K562 (cell line): ENCODE results near the gene PCF11. TPM values are rescaled to one million over a fixed set of nuclear protein-coding genes. Genes with fewer than 3 reads are reported as not detected.

ENCODE experiments used
- CBFA2T3 ChIP-seq: fragments of 450-650 bp; IDR thresholded peaks from 2 replicates; pipeline ENCODE4 v1.6.1; 2017
- CCNT2 ChIP-seq: IDR thresholded peaks from 2 replicates; pipeline ENCODE4 v1.6.1; 2011; ENCODE audit warnings: borderline replicate concordance, low read depth, mild to moderate bottlenecking, moderate library complexity, mixed read lengths, low read length; ENCODE audit not compliant: insufficient read length; ENCODE audit errors: extremely low read depth
- CHAMP1 ChIP-seq: fragments of 450-650 bp; IDR thresholded peaks from 2 replicates; pipeline ENCODE4 v1.6.1; 2016; ENCODE audit warnings: mild to moderate bottlenecking
- CREB1 ChIP-seq, 2 experiments: sonication (generic) in 1 of 2; formaldehyde crosslinking in 1 of 2; IDR thresholded peaks; 2 replicates each; pipeline versions ENCODE4 v1.6.1 to v1.8.0; 2012 to 2022; ENCODE audit warnings: inconsistent platforms in 1 of 2, mild to moderate bottlenecking in 1 of 2, missing genetic modification reagents in 1 of 2, moderate library complexity in 1 of 2
- FOXJ3 ChIP-seq: sonication (generic); formaldehyde crosslinking; IDR thresholded peaks from 2 replicates; pipeline ENCODE4 v1.4.0; 2020; ENCODE audit warnings: mild to moderate bottlenecking, missing genetic modification reagents
- JUND ChIP-seq, 2 experiments: IDR thresholded peaks; 2 replicates in 1 of 2; 3 replicates in 1 of 2; pipeline ENCODE4 v1.6.1; 2011; ENCODE audit warnings: borderline replicate concordance in 2 of 2, low read depth in 2 of 2, low read length in 2 of 2, improper control_type of control experiment in 1 of 2, missing biosample characterization in 1 of 2, missing genetic modification characterization in 1 of 2, missing genetic modification reagents in 1 of 2
- MIER1 ChIP-seq: fragments of 450-650 bp; IDR thresholded peaks from 2 replicates; pipeline ENCODE4 v1.6.1; 2016; ENCODE audit warnings: antibody characterized with exemption, mild to moderate bottlenecking, low read depth
- PTBP1 ChIP-seq: fragments of 200-400 bp; formaldehyde crosslinking; IDR thresholded peaks from 2 replicates; pipeline ENCODE4 v1.6.1; 2017; ENCODE audit warnings: low read depth, low read length
- RBM14 ChIP-seq: fragments of 200-400 bp; formaldehyde crosslinking; IDR thresholded peaks from 2 replicates; pipeline ENCODE4 v1.6.1; 2018; ENCODE audit warnings: low read depth, mild to moderate bottlenecking, low read length, moderate library complexity, borderline replicate concordance; ENCODE audit not compliant: insufficient read depth
- RBM17 ChIP-seq: fragments of 200-400 bp; formaldehyde crosslinking; IDR thresholded peaks from 2 replicates; pipeline ENCODE4 v1.6.1; 2017; ENCODE audit warnings: low read depth, mild to moderate bottlenecking, low read length, borderline replicate concordance
- SETDB1 ChIP-seq: IDR thresholded peaks from one replicate; pipeline ENCODE4 v1.6.1; 2012; ENCODE audit warnings: low read length, control low read depth, inconsistent platforms
- SRF ChIP-seq, 2 experiments: fragments of 250-450, 450-650 bp in 1 of 2; sonication (Bioruptor Pico) in 1 of 2; sonication (generic) in 1 of 2; formaldehyde crosslinking; IDR thresholded peaks; 2 replicates each; pipeline versions ENCODE4 v1.5.0 to v1.5.1; 2020 to 2022; ENCODE audit warnings: mild to moderate bottlenecking in 1 of 2, missing genetic modification reagents in 1 of 2
- TSC22D4 ChIP-seq: fragments of 450-650 bp; IDR thresholded peaks from 2 replicates; pipeline ENCODE4 v1.6.1; 2016; ENCODE audit warnings: missing genetic modification characterization, missing biosample characterization, control low read depth
- UBTF ChIP-seq, 2 experiments: IDR thresholded peaks; 2 replicates each; pipeline ENCODE4 v1.6.1; 2012; ENCODE audit warnings: improper control_type of control experiment in 2 of 2, low read depth in 2 of 2, low read length in 2 of 2, borderline replicate concordance in 1 of 2
- XRCC3 ChIP-seq: fragments of 450-650 bp; IDR thresholded peaks from 2 replicates; pipeline ENCODE4 v1.6.1; 2017; ENCODE audit warnings: mild to moderate bottlenecking, moderate library complexity
- ZBTB33 ChIP-seq: sonication (generic); formaldehyde crosslinking; IDR thresholded peaks from 2 replicates; pipeline ENCODE4 v1.8.1; 2023; ENCODE audit warnings: mild to moderate bottlenecking, missing genetic modification reagents
- ZNF253 ChIP-seq: fragments of 250-450 bp; sonication (Bioruptor Pico); conservative IDR thresholded peaks from 2 replicates; pipeline ENCODE4 v1.6.1; 2021; ENCODE audit warnings: mild to moderate bottlenecking
- ZNF41 ChIP-seq: fragments of 250-450 bp; sonication (Bioruptor Pico); conservative IDR thresholded peaks from 2 replicates; pipeline ENCODE4 v1.4.0; 2020; ENCODE audit warnings: mild to moderate bottlenecking
- ZNF696 ChIP-seq: fragments of 250-450 bp; sonication (Bioruptor Pico); conservative IDR thresholded peaks from 2 replicates; pipeline ENCODE4 v1.4.0; 2020; ENCODE audit warnings: mild to moderate bottlenecking, moderate library complexity
- ZNF699 ChIP-seq: fragments of 250-450 bp; sonication (Bioruptor Pico); IDR thresholded peaks from 2 replicates; pipeline ENCODE4 v1.8.0; 2021; ENCODE audit warnings: mild to moderate bottlenecking, moderate library complexity; ENCODE audit not compliant: insufficient replicate concordance
- polyA plus RNA-seq, 8 experiments: library from polyadenylated mRNA; depleted of rRNA in 4 of 8; stranded (reverse) in 5 of 8; unstranded in 3 of 8; fragments of >200 nt; fragmentation: Nextera tagmentation in 2 of 8; fragmentation: Illumina TruSeq in 1 of 8; extraction: Ambion mirVana in 2 of 8; extraction: Trizol in 1 of 8; gene quantifications; 2 replicates each; pipeline versions ENCODE4 v1.2.1 to v1.2.3, GENCODE V29; 2011 to 2014; ENCODE audit warnings: inconsistent platforms in 1 of 8, missing spikeins in 1 of 8
- total RNA-seq, 7 experiments: library from RNA; depleted of rRNA in 6 of 7; stranded (reverse); fragments of >200 nt in 6 of 7; fragmentation: Illumina TruSeq in 2 of 7; extraction: Trizol in 2 of 7; gene quantifications; 2 replicates each; pipeline versions ENCODE4 v1.2.1 to v1.2.3, GENCODE V29; 2011 to 2021; ENCODE audit warnings: low replicate concordance in 1 of 7

The PCF11 gene
- total and polyA plus RNA-seq, 9 of the 15 experiments (the other 6 are each of a cell fraction or from before 2014, with no cell fraction given), result 9.3 to 91.6 (median 54.4) TPM

- TF ChIP-seq CHAMP1 (no peak), CCNT2 (no peak), MIER1 (no peak), RBM14 (no peak), SRF (CRISPR knock-in tag; IDR thresholded peaks at IDR 0.05) (no peak; a peak in 1 of 4 replicates), FOXJ3 (CRISPR knock-in tag) (no peak), TSC22D4 (no peak), PTBP1 (no peak), SETDB1 (no peak), JUND (IDR thresholded peaks at IDR 0.05; ENCODE audit: borderline replicate concordance, low read depth, low read length) (no peak), JUND (tag; IDR thresholded peaks at IDR 0.05; ENCODE audit: borderline replicate concordance, low read depth, low read length) (no peak; the same call in 2 of the 3 replicates), ZNF41 (CRISPR knock-in tag) (0 out of 2 replicates have a peak, but pooled peaks have one; percentile 35), UBTF (IDR thresholded peaks at IDR 0.05; ENCODE audit: borderline replicate concordance in 1 of 2, low read depth in 2 of 2, low read length in 2 of 2) (no peak), ZBTB33 (CRISPR knock-in tag) (no peak), ZNF696 (CRISPR knock-in tag) (no peak), CREB1 (IDR thresholded peaks at IDR 0.05) (peak; percentile 84), CREB1 (CRISPR knock-in tag; IDR thresholded peaks at IDR 0.05) (peak; percentile 90), CBFA2T3 (no peak), XRCC3 (no peak), ZNF253 (CRISPR knock-in tag) (no peak), RBM17 (no peak), ZNF699 (CRISPR knock-in tag) (no peak)
Measured at GRCh38 chr11:83156144-83156995, 561 bp upstream of the PCF11 start (continued).
